ENCODE measurements around the gene TMEM151B. TPM values are rescaled to one million over a fixed set of nuclear protein-coding genes. Genes with fewer than 3 reads are reported as not detected.

TMEM151B gene
- total and polyA plus RNA-seq, 10 of the 15 experiments (the other 5 are each of a cell fraction or from before 2014, with no cell fraction given): 0.01 to 0.19 (median 0.05) TPM; not detected in 6

GRCh38 chr6:44315516-44315915, 45.3 kb downstream of the TMEM151B start:
- CTCF ChIA-PET: interaction anchor here (1.0 to 1.5 kb wide), 2 partner anchors 10 to 23 kb away, joined by 3 to 4 read pairs; no protein-coding TSS in a partner anchor
- BruUV-seq (replicated peaks): no TSS peak
- no peak for ATAC-seq
- no peak for TF ChIP-seq RAD21 (IDR thresholded peaks at IDR 0.05; ENCODE audit: insufficient read depth, low read depth, low read length)
- TF ChIP-seq RCOR1 (conservative IDR thresholded peaks at IDR 0.05; ENCODE audit: low read depth, low read length): no peak
- TF ChIP-seq, protein P1, sequence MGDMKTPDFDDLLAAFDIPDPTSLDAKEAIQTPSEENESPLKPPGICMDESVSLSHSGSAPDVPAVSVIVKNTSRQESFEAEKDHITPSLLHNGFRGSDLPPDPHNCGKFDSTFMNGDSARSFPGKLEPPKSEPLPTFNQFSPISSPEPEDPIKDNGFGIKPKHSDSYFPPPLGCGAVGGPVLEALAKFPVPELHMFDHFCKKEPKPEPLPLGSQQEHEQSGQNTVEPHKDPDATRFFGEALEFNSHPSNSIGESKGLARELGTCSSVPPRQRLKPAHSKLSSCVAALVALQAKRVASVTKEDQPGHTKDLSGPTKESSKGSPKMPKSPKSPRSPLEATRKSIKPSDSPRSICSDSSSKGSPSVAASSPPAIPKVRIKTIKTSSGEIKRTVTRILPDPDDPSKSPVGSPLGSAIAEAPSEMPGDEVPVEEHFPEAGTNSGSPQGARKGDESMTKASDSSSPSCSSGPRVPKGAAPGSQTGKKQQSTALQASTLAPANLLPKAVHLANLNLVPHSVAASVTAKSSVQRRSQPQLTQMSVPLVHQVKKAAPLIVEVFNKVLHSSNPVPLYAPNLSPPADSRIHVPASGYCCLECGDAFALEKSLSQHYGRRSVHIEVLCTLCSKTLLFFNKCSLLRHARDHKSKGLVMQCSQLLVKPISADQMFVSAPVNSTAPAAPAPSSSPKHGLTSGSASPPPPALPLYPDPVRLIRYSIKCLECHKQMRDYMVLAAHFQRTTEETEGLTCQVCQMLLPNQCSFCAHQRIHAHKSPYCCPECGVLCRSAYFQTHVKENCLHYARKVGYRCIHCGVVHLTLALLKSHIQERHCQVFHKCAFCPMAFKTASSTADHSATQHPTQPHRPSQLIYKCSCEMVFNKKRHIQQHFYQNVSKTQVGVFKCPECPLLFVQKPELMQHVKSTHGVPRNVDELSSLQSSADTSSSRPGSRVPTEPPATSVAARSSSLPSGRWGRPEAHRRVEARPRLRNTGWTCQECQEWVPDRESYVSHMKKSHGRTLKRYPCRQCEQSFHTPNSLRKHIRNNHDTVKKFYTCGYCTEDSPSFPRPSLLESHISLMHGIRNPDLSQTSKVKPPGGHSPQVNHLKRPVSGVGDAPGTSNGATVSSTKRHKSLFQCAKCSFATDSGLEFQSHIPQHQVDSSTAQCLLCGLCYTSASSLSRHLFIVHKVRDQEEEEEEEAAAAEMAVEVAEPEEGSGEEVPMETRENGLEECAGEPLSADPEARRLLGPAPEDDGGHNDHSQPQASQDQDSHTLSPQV (IDR thresholded peaks at IDR 0.05): no peak
- TF ChIP-seq NBN (IDR thresholded peaks at IDR 0.05): no peak
- no peak for TF ChIP-seq E2F8 (IDR thresholded peaks at IDR 0.05; ENCODE audit: low read depth, partially characterized antibody)
- TF ChIP-seq TBL1XR1 (IDR thresholded peaks at IDR 0.05; ENCODE audit: low read depth, low read length): no peak
- TF ChIP-seq, protein P2, sequence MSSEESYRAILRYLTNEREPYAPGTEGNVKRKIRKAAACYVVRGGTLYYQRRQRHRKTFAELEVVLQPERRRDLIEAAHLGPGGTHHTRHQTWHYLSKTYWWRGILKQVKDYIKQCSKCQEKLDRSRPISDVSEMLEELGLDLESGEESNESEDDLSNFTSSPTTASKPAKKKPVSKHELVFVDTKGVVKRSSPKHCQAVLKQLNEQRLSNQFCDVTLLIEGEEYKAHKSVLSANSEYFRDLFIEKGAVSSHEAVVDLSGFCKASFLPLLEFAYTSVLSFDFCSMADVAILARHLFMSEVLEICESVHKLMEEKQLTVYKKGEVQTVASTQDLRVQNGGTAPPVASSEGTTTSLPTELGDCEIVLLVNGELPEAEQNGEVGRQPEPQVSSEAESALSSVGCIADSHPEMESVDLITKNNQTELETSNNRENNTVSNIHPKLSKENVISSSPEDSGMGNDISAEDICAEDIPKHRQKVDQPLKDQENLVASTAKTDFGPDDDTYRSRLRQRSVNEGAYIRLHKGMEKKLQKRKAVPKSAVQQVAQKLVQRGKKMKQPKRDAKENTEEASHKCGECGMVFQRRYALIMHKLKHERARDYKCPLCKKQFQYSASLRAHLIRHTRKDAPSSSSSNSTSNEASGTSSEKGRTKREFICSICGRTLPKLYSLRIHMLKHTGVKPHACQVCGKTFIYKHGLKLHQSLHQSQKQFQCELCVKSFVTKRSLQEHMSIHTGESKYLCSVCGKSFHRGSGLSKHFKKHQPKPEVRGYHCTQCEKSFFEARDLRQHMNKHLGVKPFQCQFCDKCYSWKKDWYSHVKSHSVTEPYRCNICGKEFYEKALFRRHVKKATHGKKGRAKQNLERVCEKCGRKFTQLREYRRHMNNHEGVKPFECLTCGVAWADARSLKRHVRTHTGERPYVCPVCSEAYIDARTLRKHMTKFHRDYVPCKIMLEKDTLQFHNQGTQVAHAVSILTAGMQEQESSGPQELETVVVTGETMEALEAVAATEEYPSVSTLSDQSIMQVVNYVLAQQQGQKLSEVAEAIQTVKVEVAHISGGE (CRISPR knock-in tag; IDR thresholded peaks at IDR 0.05): no peak
- no peak for TF ChIP-seq TCF3 (IDR thresholded peaks at IDR 0.05; ENCODE audit: borderline replicate concordance, insufficient read depth, low read depth, low read length)
- TF ChIP-seq SRF (IDR thresholded peaks at IDR 0.05; ENCODE audit: low read depth in 2 of 2, low read length in 2 of 2): no peak
- no peak for TF ChIP-seq STAT1 (conservative IDR thresholded peaks at IDR 0.05)

More at GRCh38 chr6:44315516-44315915, 45.3 kb downstream of the TMEM151B start:
- RAD21 ChIA-PET (ENCODE audit: unreplicated experiment): no interaction called here
- Histone ChIP-seq H3K27me3 (replicated peaks in 1 of 2; ENCODE audit: control insufficient read depth in 2 of 2, insufficient read depth in 2 of 2, low read length in 1 of 2) (no peaks in the 10 kb centered on the region; a peak in 2 of 4 replicates), H3K79me2 (ENCODE audit: control insufficient read depth, insufficient read depth, low read length) (peaks cover 11% of the 10 kb centered on the region), H3K36me3 (ENCODE audit: control insufficient read depth in 2 of 2, insufficient read depth in 2 of 2, low read length in 1 of 2) (peaks cover 0 to 7% of the 10 kb centered on the region in 2 experiments; a peak in 2 of 4 replicates), H3K4me3 (no peak overlapping the region), H3K4me1 (ENCODE audit: control insufficient read depth, insufficient read depth, low read length) (peaks cover 5% of the 10 kb centered on the region), H3K27ac (ENCODE audit: control insufficient read depth, insufficient read depth) (no peak overlapping the region), H3K4me2 (ENCODE audit: control insufficient read depth, insufficient read depth) (no peak overlapping the region), H3K9me3 (replicated peaks; ENCODE audit: control insufficient read depth, insufficient read depth, low read length) (no peaks in the 10 kb centered on the region), H2AFZ (ENCODE audit: control insufficient read depth, low read depth, low read length) (no peak overlapping the region), H3K9ac (ENCODE audit: control insufficient read depth, insufficient read depth, low read length) (no peak overlapping the region), H4K20me1 (ENCODE audit: control insufficient read depth, insufficient read depth) (no peaks in the 10 kb centered on the region)
- WGBS (ENCODE audit: insufficient coverage, insufficient replicate concordance, low lambda C conversion rate, missing lambda C conversion rate): 22% methylated on average over 3 of the region's 3 CpGs
- intact Hi-C loops (cut with micrococcal nuclease; ENCODE audit: unreplicated experiment): no loop called here
- in situ Hi-C loops (cut with MboI): no loop called here
- DNase-seq (ENCODE audit: low read depth, low spot score) (no peak), FAIRE-seq (no peak)
- SMC1A ChIA-PET (ENCODE audit: uncharacterized antibody, unreplicated experiment): no interaction called here
- POLR2A ChIA-PET: no interaction called here

All from GM12878 (cell line).